MG63 (cell line): ENCODE data around the gene DENR. TPM values are rescaled to one million over a fixed set of nuclear protein-coding genes. Genes with fewer than 3 reads are reported as not detected.
"Not testable (repeated sequence)": the region's sequence is repeated elsewhere in the genome, so short reads cannot be mapped to it uniquely, and the experiment has no call there.

ENCODE experiments used
- DNase-seq: peaks from one replicate; pipeline ENCODE4 v3.0.0-alpha.2; 2020
- H3K27me3 ChIP-seq: fragments of 250-450 bp; sonication (Bioruptor Pico); 2 replicates; pipeline ENCODE4 v1.5.1; 2020; ENCODE audit warnings: mild to moderate bottlenecking, moderate library complexity
- H3K36me3 ChIP-seq: fragments of 250-450 bp; sonication (Bioruptor Pico); 2 replicates; pipeline ENCODE4 v1.5.1; 2020; ENCODE audit warnings: mild to moderate bottlenecking, moderate library complexity
- H3K4me3 ChIP-seq: fragments of 250-450 bp; sonication (Bioruptor Pico); 2 replicates; pipeline ENCODE4 v1.5.1; 2020; ENCODE audit warnings: mild to moderate bottlenecking, moderate library complexity
- H3K9me3 ChIP-seq: fragments of 250-450 bp; sonication (Bioruptor Pico); 2 replicates; pipeline ENCODE4 v1.5.1; 2020; ENCODE audit warnings: mild to moderate bottlenecking, moderate library complexity
- total RNA-seq: library from RNA; depleted of rRNA; stranded (reverse); fragments of >200 nt; shearing (Covaris generic); gene quantifications from 2 replicates; pipeline ENCODE4 v1.2.3, GENCODE V29; 2014; ENCODE audit warnings: low replicate concordance

DENR gene
- total RNA-seq, 1 experiment from 2014 or later = 19.7 TPM

- Histone ChIP-seq H3K9me3 (no peaks in the 10 kb centered on the region), H3K4me3 (peak within 1 kb of the TSS; percentile 38), H3K36me3 (no peaks in the 10 kb centered on the region; the same call in 1 of the 2 replicates), H3K27me3 (no peaks in the 10 kb centered on the region; the same call in 1 of the 2 replicates)
- DNase-seq = peak; percentile 45
These were observed 22.2 kb upstream of the DENR start, which contains the start of gene HCAR1 for GRCh38 chr12:122730215-122731014. Gene HCAR1, minus strand, starts transcription at chr12:122730844. Its CDS starts 505 bp downstream, at chr12:122730339.

GRCh38 chr12:122732170-122732569 is 20.5 kb upstream of the DENR start:
- Histone ChIP-seq H3K27me3 (no peaks in the 10 kb centered on the region), H3K4me3 (no peak overlapping the region), H3K36me3 (no peaks in the 10 kb centered on the region; the same call in 1 of the 2 replicates), H3K9me3 (no peaks in the 10 kb centered on the region)
- DNase-seq = no peak

- H3K36me3 ChIP-seq = no peaks in the 10 kb centered on the region; the same call in 1 of the 2 replicates
- H3K9me3 ChIP-seq = no peaks in the 10 kb centered on the region
- H3K27me3 ChIP-seq = no peaks in the 10 kb centered on the region
- H3K4me3 ChIP-seq = no peak overlapping the region
- no peak for DNase-seq
These were observed 20.0 kb upstream of the DENR start for GRCh38 chr12:122732611-122733010.

GRCh38 chr12:122738571-122738970 is 14.1 kb upstream of the DENR start:
- H3K4me3 ChIP-seq = no peak overlapping the region
- DNase-seq = no peak
- no peaks in the 10 kb centered on the region for H3K9me3 ChIP-seq
- H3K36me3 ChIP-seq = no peaks in the 10 kb centered on the region
- H3K27me3 ChIP-seq = no peaks in the 10 kb centered on the region

- DNase-seq = no peak
- H3K36me3 ChIP-seq = no peaks in the 10 kb centered on the region
- H3K27me3 ChIP-seq = no peaks in the 10 kb centered on the region
- no peaks in the 10 kb centered on the region for H3K9me3 ChIP-seq
- H3K4me3 ChIP-seq = no peak overlapping the region
These were observed 12.3 kb upstream of the DENR start for GRCh38 chr12:122740351-122740750.

GRCh38 chr12:122743895-122744525 is 8.6 kb upstream of the DENR start:
- Histone ChIP-seq H3K27me3 (no peaks in the 10 kb centered on the region), H3K4me3 (no peak overlapping the region), H3K9me3 (no peaks in the 10 kb centered on the region), H3K36me3 (no peaks in the 10 kb centered on the region)
- DNase-seq = no peak

- DNase-seq = no peak
- no peak overlapping the region for H3K4me3 ChIP-seq
- no peaks in the 10 kb centered on the region for H3K9me3 ChIP-seq
- H3K36me3 ChIP-seq = no peaks in the 10 kb centered on the region
- no peaks in the 10 kb centered on the region for H3K27me3 ChIP-seq
These were observed 5.1 kb upstream of the DENR start for GRCh38 chr12:122747224-122748135.

- H3K4me3 ChIP-seq = no peak overlapping the region
- H3K9me3 ChIP-seq = no peaks in the 10 kb centered on the region
- peak; percentile 12 for DNase-seq
- no peaks in the 10 kb centered on the region for H3K27me3 ChIP-seq
- H3K36me3 ChIP-seq = peaks cover 18% of the 10 kb centered on the region
These were observed 2.9 kb upstream of the DENR start for GRCh38 chr12:122749569-122750332.

GRCh38 chr12:122750781-122751515 is 1.7 kb upstream of the DENR start:
- not testable (repeated sequence) for DNase-seq, H3K9me3 ChIP-seq, H3K27me3 ChIP-seq, H3K4me3 ChIP-seq
- H3K36me3 ChIP-seq = peaks cover 30% of the 10 kb centered on the region

GRCh38 chr12:122753319-122753650 is 661 bp downstream of the DENR start:
- H3K9me3 ChIP-seq = no peaks in the 10 kb centered on the region

GRCh38 chr12:122754790-122755189 is 2.2 kb downstream of the DENR start:
- no peak for DNase-seq
- no peak overlapping the region for H3K4me3 ChIP-seq
- peaks cover 64% of the 10 kb centered on the region for H3K36me3 ChIP-seq
- H3K27me3 ChIP-seq = no peaks in the 10 kb centered on the region
- H3K9me3 ChIP-seq = no peaks in the 10 kb centered on the region

More at GRCh38 chr12:122753319-122753650, 661 bp downstream of the DENR start:
- Histone ChIP-seq H3K4me3 (peak overlapping the region; percentile 92), H3K27me3 (no peaks in the 10 kb centered on the region), H3K36me3 (peaks cover 53% of the 10 kb centered on the region)
- DNase-seq = no peak

- no peak for DNase-seq
- Histone ChIP-seq H3K36me3 (peaks cover 84% of the 10 kb centered on the region), H3K9me3 (no peaks in the 10 kb centered on the region), H3K4me3 (no peak overlapping the region), H3K27me3 (no peaks in the 10 kb centered on the region)
These were observed 4.9 kb downstream of the DENR start for GRCh38 chr12:122757568-122757967.

GRCh38 chr12:122785503-122785902 is 32.9 kb downstream of the DENR start:
- H3K4me3 ChIP-seq = no peak overlapping the region
- no peaks in the 10 kb centered on the region for H3K27me3 ChIP-seq
- no peak for DNase-seq
- H3K9me3 ChIP-seq = no peaks in the 10 kb centered on the region
- H3K36me3 ChIP-seq = no peaks in the 10 kb centered on the region

- peak; percentile 54 for DNase-seq
These were observed 35.8 kb downstream of the DENR start for GRCh38 chr12:122788387-122788786.

GRCh38 chr12:122789637-122790036 is 37.0 kb downstream of the DENR start:
- Histone ChIP-seq H3K9me3 (no peaks in the 10 kb centered on the region), H3K27me3 (no peaks in the 10 kb centered on the region), H3K36me3 (no peaks in the 10 kb centered on the region), H3K4me3 (no peak overlapping the region)
- DNase-seq = no peak

More at GRCh38 chr12:122788387-122788786, 35.8 kb downstream of the DENR start:
- H3K27me3 ChIP-seq = no peaks in the 10 kb centered on the region
- no peak overlapping the region for H3K4me3 ChIP-seq
- no peaks in the 10 kb centered on the region for H3K9me3 ChIP-seq
- H3K36me3 ChIP-seq = no peaks in the 10 kb centered on the region
